Measurements from ENCODE around the gene RHOJ. TPM values are rescaled to one million over a fixed set of nuclear protein-coding genes. Genes with fewer than 3 reads are reported as not detected.

RHOJ gene
- total RNA-seq, 2 donors from 2014 or later: not detected

- 86 to 94% methylated on average over 1 to 2 of the region's 2 CpGs for WGBS, 2 experiments (ENCODE audit: insufficient coverage in 1 of 2, insufficient read length in 1 of 2)
- Histone ChIP-seq H3K36me3 (ENCODE audit: control insufficient read depth, insufficient read depth, low read length) (no peaks in the 10 kb centered on the region), H3K4me1 (ENCODE audit: control insufficient read depth, insufficient read depth, low read length) (no peaks in the 10 kb centered on the region), H3K27ac (ENCODE audit: low read depth, low read length) (no peak overlapping the region), H3K4me3 (ENCODE audit: low read length) (no peak overlapping the region), H3K9ac (ENCODE audit: extremely low read depth, low read length, poor library complexity, severe bottlenecking) (no peak overlapping the region), H3K27me3 (ENCODE audit: control insufficient read depth, insufficient read depth, low read length, poor library complexity, severe bottlenecking) (no peaks in the 10 kb centered on the region), H3K9me3 (ENCODE audit: control insufficient read depth, low read length) (no peaks in the 10 kb centered on the region)
- no peak overlapping the region for H3K4me3 Mint-ChIP-seq
- no peak for TF ChIP-seq CTCF (conservative IDR thresholded peaks at IDR 0.05)
- H3K4me1 Mint-ChIP-seq: no peaks in the 10 kb centered on the region
- no peaks in the 10 kb centered on the region for H3K27me3 Mint-ChIP-seq (ENCODE audit: insufficient read depth)
- no peak overlapping the region for H3K27ac Mint-ChIP-seq
- H3K9me3 Mint-ChIP-seq: no peaks in the 10 kb centered on the region
- H3K36me3 Mint-ChIP-seq (ENCODE audit: low read depth): no peaks in the 10 kb centered on the region
- DNase-seq: no peak
Measured at GRCh38 chr14:63228217-63228616, 24.0 kb downstream of the RHOJ start.

DNA sequence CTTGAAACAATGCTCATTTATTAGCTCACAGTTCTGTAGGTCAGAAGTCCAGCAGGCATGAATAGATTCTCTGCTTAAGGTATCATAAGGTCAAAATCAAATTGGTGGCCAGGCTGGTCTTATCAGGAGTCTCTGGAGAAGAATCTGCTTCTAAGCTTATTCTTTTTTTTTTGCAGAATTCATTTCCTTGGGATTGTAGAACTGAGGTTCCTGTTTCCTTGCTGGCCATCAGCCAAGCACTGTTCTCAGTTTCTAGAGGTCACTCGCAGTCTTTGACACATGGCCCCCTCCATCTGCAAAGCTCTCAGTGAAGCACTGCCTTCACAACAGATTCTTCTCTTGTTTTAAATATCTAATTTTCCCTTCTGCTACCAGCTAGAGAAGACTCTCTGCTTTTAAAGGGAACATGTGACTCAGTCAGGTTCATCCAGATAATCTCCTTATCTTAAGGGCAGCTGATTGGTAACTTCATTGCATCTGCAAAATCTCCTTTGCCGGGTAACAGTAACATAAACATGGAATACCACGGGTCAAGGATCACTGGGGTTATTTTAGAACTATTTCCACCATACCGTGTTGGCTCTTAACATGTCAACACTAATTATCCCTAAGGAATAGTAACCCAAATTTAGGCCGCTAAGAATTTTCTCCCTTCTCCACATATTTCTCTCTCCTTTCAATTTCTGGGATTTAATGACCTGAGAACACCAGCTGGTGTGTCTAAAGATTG, 25.3 kb downstream of the RHOJ start:
- Histone ChIP-seq H3K4me3 (ENCODE audit: low read length) (no peak overlapping the region), H3K27me3 (ENCODE audit: control insufficient read depth, insufficient read depth, low read length, poor library complexity, severe bottlenecking) (no peaks in the 10 kb centered on the region), H3K36me3 (ENCODE audit: control insufficient read depth, insufficient read depth, low read length) (no peaks in the 10 kb centered on the region), H3K4me1 (ENCODE audit: control insufficient read depth, insufficient read depth, low read length) (no peaks in the 10 kb centered on the region), H3K9me3 (ENCODE audit: control insufficient read depth, low read length) (no peaks in the 10 kb centered on the region), H3K27ac (ENCODE audit: low read depth, low read length) (no peak overlapping the region), H3K9ac (ENCODE audit: extremely low read depth, low read length, poor library complexity, severe bottlenecking) (no peak overlapping the region)
- Mint-ChIP-seq H3K4me1 (no peaks in the 10 kb centered on the region), H3K27me3 (ENCODE audit: insufficient read depth) (no peaks in the 10 kb centered on the region), H3K4me3 (no peak overlapping the region), H3K36me3 (ENCODE audit: low read depth) (no peaks in the 10 kb centered on the region), H3K27ac (no peak overlapping the region), H3K9me3 (no peaks in the 10 kb centered on the region)
- no peak for DNase-seq
- no peak for TF ChIP-seq CTCF (conservative IDR thresholded peaks at IDR 0.05)
- WGBS, 2 experiments (ENCODE audit: insufficient coverage in 1 of 2, insufficient read length in 1 of 2): 87 to 95% methylated on average over 5 of the region's 5 CpGs

DNA sequence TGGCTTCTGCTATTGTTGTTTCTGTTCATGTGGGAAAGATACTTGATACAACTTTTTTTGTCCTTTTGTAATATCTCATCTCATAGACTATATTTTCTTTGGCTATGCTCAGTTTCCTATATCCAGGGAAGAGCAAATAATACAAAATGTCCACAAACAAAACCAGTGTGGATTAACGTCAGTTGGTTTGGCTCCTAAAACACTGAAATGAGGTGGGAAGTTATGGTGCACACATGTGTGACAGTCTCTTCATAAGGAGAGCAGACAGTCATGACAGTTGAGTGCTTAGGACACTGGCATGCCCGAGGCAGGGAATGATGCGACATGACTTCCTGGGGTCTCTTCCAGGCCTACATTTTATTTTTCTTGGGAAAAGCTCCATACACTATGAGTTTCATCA, 27.5 kb downstream of the RHOJ start:
- no peak for TF ChIP-seq CTCF (conservative IDR thresholded peaks at IDR 0.05)
- no peak for DNase-seq
- no peak overlapping the region for H3K9ac ChIP-seq (ENCODE audit: extremely low read depth, low read length, poor library complexity, severe bottlenecking)
- no peaks in the 10 kb centered on the region for H3K4me1 ChIP-seq (ENCODE audit: control insufficient read depth, insufficient read depth, low read length)
- Mint-ChIP-seq H3K4me3 (no peak overlapping the region), H3K36me3 (ENCODE audit: low read depth) (no peaks in the 10 kb centered on the region), H3K9me3 (no peaks in the 10 kb centered on the region), H3K4me1 (peaks cover 7% of the 10 kb centered on the region), H3K27me3 (ENCODE audit: insufficient read depth) (no peaks in the 10 kb centered on the region), H3K27ac (no peak overlapping the region)
- no peak overlapping the region for H3K4me3 ChIP-seq (ENCODE audit: low read length)
- no peaks in the 10 kb centered on the region for H3K36me3 ChIP-seq (ENCODE audit: control insufficient read depth, insufficient read depth, low read length)
- H3K27ac ChIP-seq (ENCODE audit: low read depth, low read length): no peak overlapping the region
- WGBS, 2 experiments (ENCODE audit: insufficient coverage in 1 of 2, insufficient read length in 1 of 2): 86 to 100% methylated on average over 1 to 3 of the region's 3 CpGs
- H3K27me3 ChIP-seq (ENCODE audit: control insufficient read depth, insufficient read depth, low read length, poor library complexity, severe bottlenecking): no peaks in the 10 kb centered on the region
- no peaks in the 10 kb centered on the region for H3K9me3 ChIP-seq (ENCODE audit: control insufficient read depth, low read length)
